ENCODE measurements around the gene PDE1C.
A peak's percentile ranks its signal among the peaks of the same experiment; 100 is the strongest.

The PDE1C gene

DNA sequence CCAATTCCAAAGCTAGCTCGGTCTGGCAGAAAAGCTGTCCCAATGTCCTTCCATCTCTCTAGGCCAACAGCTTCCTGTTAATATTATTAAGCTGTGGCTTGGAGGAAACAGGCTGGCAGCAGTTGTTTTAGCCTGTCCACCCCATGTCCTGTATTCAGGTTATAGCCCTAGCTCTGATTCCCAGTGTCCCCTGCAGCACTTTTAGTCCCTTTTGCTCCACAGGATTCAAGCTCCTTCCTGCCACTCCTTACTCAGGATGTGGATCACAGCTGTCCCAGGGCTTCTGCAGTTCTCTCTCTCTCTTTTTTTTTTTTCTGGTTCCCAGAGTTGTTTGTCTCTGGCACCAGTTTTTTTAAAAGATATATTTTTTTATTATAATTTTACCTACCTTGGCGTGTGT is 298.0 kb downstream of the PDE1C start:
- no peak for DNase-seq (ENCODE audit: low spot score)

GRCh38 chr7:31767686-31768358 is 302.4 kb downstream of the PDE1C start:
- DNase-seq (ENCODE audit: low spot score), result no peak

- no peak for DNase-seq (ENCODE audit: low spot score)
Observed at GRCh38 chr7:31764462-31764861, 305.7 kb downstream of the PDE1C start.

DNA sequence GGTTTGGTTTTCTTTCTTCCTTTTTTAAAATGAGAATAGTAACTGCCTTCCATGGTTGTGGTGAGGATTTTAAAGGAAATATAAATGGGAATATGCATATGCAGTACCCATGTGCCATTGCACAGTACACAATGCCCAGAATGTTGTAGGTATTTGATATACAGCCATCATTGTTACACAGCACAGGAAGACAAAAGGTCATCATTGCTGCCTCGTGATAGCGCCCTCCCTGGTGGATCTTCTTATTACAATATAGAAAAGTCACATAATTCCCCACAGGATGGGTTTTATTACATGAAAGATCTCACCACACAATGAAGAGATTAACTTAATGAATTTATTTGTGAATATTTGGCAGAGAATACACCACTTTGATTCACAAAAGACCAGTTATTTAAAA is 306.7 kb downstream of the PDE1C start:
- DNase-seq (ENCODE audit: low spot score), result no peak

- no peak for DNase-seq (ENCODE audit: low spot score)
Observed at GRCh38 chr7:31761646-31762045, 308.6 kb downstream of the PDE1C start.

GRCh38 chr7:31758755-31759154 is 311.5 kb downstream of the PDE1C start:
- DNase-seq (ENCODE audit: low spot score), result no peak

- DNase-seq (ENCODE audit: low spot score), result no peak
Observed at GRCh38 chr7:31751726-31752125, 318.5 kb downstream of the PDE1C start.

DNA sequence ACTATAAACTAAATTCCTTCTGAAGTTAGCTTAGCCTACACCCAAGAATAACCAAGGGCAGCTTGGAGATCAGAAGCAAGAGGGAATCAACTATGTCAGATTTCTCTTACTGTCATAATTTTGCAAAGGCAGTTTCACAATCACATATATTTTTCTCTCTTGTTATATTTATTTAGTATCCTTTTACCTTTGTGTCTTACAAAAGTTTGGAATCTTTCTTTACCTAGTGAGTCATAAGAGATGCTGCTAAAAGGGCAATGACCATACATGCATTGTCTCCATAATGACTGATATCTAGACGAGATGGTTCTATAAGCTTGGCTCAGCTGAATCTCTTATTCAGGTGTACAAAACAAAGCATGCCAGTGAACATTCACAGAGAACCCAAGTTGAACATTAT is 322.1 kb downstream of the PDE1C start:
- DNase-seq (ENCODE audit: low spot score), result no peak

- no peak for DNase-seq (ENCODE audit: low spot score)
Observed at GRCh38 chr7:31747553-31747952, 322.7 kb downstream of the PDE1C start.

GRCh38 chr7:31744294-31744874 is 325.8 kb downstream of the PDE1C start:
- peak; percentile 85 for DNase-seq (ENCODE audit: low spot score)

DNA sequence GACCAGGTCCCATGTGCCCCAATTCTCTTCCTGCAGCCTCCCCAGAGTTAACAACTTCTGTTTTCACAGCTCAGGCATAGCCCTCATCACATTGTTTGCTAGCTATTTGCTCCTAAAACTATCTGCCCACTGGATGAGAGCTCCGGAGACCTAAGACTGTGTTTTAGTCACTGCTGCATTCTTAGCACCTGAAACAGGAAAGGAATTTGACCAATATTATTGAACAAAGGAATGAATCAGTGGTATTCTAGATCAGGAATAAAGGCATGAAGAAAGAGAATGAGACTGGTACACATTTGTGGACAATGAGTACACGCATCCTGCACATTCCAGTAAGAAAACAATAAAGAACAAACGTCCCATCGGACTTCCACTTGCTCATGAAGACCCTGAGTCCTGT is 328.4 kb downstream of the PDE1C start:
- DNase-seq (ENCODE audit: low spot score), result no peak

DNA sequence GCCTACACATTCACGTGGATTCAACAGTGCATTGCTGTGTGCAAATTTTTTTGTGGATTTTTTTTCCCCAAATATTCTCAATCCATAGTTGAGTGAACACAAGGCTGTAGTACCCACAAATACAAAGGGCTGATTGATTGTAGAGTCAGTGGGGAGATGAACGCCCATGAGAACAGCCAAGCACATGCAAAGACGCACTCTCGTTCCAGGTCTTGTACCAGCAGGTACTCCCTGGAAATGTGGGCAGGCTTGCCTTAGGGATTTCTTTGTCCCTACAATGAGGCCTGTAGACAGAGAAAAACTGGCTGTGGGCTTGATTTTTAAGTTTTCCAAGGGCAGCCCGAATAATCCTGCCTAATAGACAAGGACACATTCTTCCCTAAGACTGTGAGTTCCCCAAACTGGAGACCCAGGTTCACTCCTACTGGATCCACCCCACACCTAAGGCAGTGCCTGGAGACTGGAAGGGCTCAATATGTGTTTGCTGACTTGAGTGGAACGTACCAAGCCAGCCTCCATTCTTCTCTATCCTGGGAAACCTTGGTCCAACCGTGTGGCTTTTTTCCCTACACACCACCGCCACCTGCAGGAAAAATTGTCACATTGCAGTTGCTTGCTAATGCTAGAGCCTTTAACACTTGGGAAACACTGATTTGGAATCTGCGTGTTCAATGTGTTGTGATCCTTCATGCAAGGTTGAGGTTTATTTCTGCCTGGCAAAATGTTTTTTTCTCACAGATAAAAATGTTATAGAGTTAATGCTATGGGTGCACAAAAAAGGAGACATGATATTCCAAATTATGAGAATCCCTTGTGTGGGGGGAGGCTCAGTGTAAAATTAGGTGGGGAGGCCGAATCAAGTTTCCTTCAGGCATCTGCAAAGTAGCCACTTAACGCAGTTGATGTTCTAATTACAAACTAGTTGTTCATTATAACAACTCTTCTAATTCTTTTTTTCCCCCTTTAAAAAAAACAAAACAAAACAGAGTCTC is 333.9 kb downstream of the PDE1C start:
- DNase-seq (ENCODE audit: low spot score), result peak; percentile 88

GRCh38 chr7:31734456-31734855 is 335.8 kb downstream of the PDE1C start:
- no peak for DNase-seq (ENCODE audit: low spot score)

DNA sequence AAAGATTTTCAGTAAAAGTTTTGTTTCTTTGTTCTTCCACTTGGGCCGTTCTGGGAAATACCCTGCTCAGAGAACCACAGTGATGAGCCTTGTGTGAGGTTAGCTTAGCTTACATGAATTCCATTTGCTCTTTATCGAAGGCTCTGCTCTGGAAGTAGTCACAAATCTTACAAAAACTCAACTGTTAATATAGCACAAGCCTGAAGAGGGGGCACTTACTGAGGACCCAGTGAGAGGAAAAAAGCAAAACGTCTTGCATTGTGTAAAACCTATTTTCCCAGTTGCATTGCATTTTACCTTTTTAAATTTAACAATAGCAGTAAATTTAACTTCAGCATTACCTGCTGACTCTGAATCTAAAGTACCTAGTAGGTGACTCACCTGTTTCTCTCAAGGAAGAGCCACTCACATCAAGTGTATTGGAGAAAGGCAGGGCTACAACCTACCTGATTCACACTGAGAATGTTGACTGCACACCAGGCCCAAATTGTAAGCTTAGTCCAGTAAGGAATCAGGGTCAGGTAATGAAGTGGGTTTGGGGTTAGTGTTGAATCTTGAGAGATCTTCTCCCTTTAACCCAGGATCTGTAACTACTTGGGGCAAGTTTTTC is 340.9 kb downstream of the PDE1C start:
- no peak for DNase-seq (ENCODE audit: low spot score)

- DNase-seq (ENCODE audit: low spot score), result no peak
Observed at GRCh38 chr7:31724696-31725095, 345.5 kb downstream of the PDE1C start.

DNA sequence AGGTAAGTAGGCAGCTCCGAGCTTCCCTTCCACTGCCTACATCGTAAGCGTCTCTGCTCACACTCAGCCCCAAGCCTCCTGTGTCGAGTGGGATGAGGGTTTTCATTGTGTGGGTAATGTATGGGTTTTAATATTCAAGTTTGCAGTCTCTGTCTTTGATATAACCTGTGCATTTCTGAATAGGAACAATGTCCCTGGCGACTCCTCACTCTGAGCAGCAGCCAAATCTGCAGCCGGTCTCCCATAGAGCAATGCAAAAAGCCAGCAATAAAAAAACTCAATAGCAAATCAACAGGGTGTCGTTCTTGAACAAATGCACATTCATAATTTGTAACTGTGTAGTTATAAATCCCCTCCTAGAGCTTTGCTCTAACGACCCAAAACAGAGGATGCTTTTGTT is 349.8 kb downstream of the PDE1C start:
- no peak for DNase-seq (ENCODE audit: low spot score)

DNA sequence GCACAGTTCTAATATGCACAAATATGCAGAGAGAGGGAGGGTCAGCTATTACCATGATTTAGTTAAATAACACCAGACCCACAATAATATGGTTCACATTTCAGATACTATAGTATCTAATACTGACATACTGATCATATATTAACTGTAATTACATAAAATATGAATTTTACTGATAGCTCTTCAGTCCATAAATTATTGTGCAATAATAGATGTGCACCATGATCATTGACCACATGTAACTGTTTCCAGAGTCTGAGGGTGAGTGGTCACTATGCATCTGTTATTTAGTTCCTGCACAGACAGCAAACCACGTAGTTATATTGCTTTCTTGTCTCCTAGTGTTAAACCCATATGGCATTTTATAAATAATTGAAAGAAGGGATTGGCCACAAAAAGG is 353.9 kb downstream of the PDE1C start:
- no peak for DNase-seq (ENCODE audit: low spot score)

DNA sequence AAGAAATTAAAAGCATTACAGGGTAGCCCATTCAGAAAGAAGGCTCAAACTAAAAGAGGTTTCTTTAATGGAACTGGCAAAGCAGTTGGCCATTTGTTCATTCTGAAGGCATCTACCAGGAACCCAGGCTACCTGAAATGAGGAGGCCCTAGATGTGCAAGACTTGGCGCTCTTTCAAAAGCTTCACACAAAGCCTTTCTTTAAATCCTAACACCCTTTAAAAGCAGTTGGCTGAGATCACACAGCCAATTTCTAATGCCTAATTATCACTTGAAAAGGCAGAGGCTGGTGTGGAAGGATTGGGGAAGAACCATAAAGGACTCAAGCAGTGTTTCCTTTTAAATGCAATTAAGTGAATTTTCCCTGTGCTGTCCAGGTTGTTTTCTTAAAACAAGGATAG is 360.0 kb downstream of the PDE1C start:
- DNase-seq (ENCODE audit: low spot score), result peak; percentile 28

- no peak for DNase-seq (ENCODE audit: low spot score)
Observed at GRCh38 chr7:31707089-31707488, 363.1 kb downstream of the PDE1C start.

DNA sequence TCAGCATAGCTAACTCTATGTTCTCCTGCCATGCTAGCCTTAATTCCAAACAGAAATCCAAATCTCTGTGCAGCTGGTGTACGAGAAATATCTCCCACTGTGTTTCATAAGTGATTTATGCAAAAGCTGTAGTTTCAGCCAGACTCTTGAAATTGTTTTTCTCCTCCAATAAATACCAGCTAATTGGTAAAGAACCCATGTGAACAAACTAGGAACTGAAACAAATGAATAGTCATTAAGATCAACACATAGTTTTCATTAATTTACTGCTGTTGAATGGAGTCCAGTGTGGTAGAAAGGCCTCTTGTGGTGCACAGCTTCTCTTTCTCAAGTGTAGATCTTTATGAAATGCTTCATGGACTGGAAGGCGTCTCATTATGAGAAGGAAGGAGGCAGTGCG is 364.8 kb downstream of the PDE1C start:
- no peak for DNase-seq (ENCODE audit: low spot score)

- no peak for DNase-seq (ENCODE audit: low spot score)
Observed at GRCh38 chr7:31702354-31702753, 367.9 kb downstream of the PDE1C start.
